H9 (cell line): ENCODE results near the gene BPIFB2. TPM values are rescaled to one million over a fixed set of nuclear protein-coding genes. Genes with fewer than 3 reads are reported as not detected.

Experiments
- DNase-seq: peaks from one replicate; pipeline ENCODE4 v3.0.0-alpha.2; 2017
- H2AFZ ChIP-seq: one replicate; pipeline ENCODE4 v1.6.1; 2013; ENCODE audit warnings: mild to moderate bottlenecking, low read length, control low read depth, moderate library complexity
- H2AK5ac ChIP-seq: 2 replicates; pipeline ENCODE4 v1.6.1; 2013; ENCODE audit warnings: low read length, control low read depth, mixed read lengths; ENCODE audit not compliant: insufficient read length
- H2BK120ac ChIP-seq: one replicate; pipeline ENCODE4 v1.6.1; 2013; ENCODE audit warnings: low read depth, mild to moderate bottlenecking, low read length, control low read depth, inconsistent platforms; ENCODE audit not compliant: poor library complexity, severe bottlenecking
- H2BK12ac ChIP-seq: 2 replicates; pipeline ENCODE4 v1.6.1; 2013; ENCODE audit warnings: low read length, control low read depth, mixed read lengths, low read depth; ENCODE audit not compliant: insufficient read length
- H2BK15ac ChIP-seq: 2 replicates; pipeline ENCODE4 v1.6.1; 2013; ENCODE audit warnings: low read depth, low read length, control low read depth
- H2BK20ac ChIP-seq: one replicate; pipeline ENCODE4 v1.6.1; 2013; ENCODE audit warnings: low read depth, mild to moderate bottlenecking, low read length, control low read depth, inconsistent platforms; ENCODE audit not compliant: poor library complexity, severe bottlenecking
- H2BK5ac ChIP-seq: 2 replicates; pipeline ENCODE4 v1.6.1; 2013; ENCODE audit warnings: low read length, control low read depth, mixed read lengths; ENCODE audit not compliant: insufficient read length
- H3K14ac ChIP-seq: 2 replicates; pipeline ENCODE4 v1.6.1; 2013; ENCODE audit warnings: low read length, control low read depth; ENCODE audit not compliant: insufficient read depth
- H3K18ac ChIP-seq: 2 replicates; pipeline ENCODE4 v1.6.1; 2013; ENCODE audit warnings: low read depth, mild to moderate bottlenecking, mixed read lengths, low read length, control low read depth; ENCODE audit not compliant: insufficient read length
- H3K23ac ChIP-seq: 2 replicates; pipeline ENCODE4 v1.6.1; 2013; ENCODE audit warnings: low read length, control low read depth, mixed read lengths, low read depth; ENCODE audit not compliant: insufficient read length
- H3K23me2 ChIP-seq: 2 replicates; pipeline ENCODE4 v1.6.1; 2013; ENCODE audit warnings: low read depth, mild to moderate bottlenecking, mixed read lengths, low read length, control low read depth; ENCODE audit not compliant: insufficient read length, poor library complexity, severe bottlenecking
- H3K27ac ChIP-seq: 2 replicates; pipeline ENCODE4 v1.5.1; 2013; ENCODE audit warnings: low read length, control low read depth, mixed read lengths, low read depth; ENCODE audit not compliant: insufficient read length
- H3K27me3 ChIP-seq: 2 replicates; pipeline ENCODE4 v1.6.1; 2013; ENCODE audit warnings: low read length, control low read depth, inconsistent platforms; ENCODE audit not compliant: insufficient read depth
- H3K4ac ChIP-seq: 2 replicates; pipeline ENCODE4 v1.6.1; 2013; ENCODE audit warnings: low read depth, mild to moderate bottlenecking, control low read depth, inconsistent platforms, low read length, moderate library complexity
- H3K4me1 ChIP-seq: 2 replicates; pipeline ENCODE4 v1.6.1; 2013; ENCODE audit warnings: low read length, control low read depth, inconsistent platforms; ENCODE audit not compliant: insufficient read depth
- H3K4me2 ChIP-seq: 2 replicates; pipeline ENCODE4 v1.6.1; 2013; ENCODE audit warnings: low read length, control low read depth, mixed read lengths; ENCODE audit not compliant: insufficient read length, insufficient read depth
- H3K56ac ChIP-seq: 2 replicates; pipeline ENCODE4 v1.6.1; 2013; ENCODE audit warnings: low read depth, mild to moderate bottlenecking, mixed read lengths, low read length, control low read depth; ENCODE audit not compliant: insufficient read length
- H3K79me1 ChIP-seq: 2 replicates; pipeline ENCODE4 v1.6.1; 2013; ENCODE audit warnings: low read depth, mild to moderate bottlenecking, moderate library complexity, low read length, control low read depth, inconsistent platforms; ENCODE audit not compliant: insufficient read depth, poor library complexity, severe bottlenecking
- H3K79me2 ChIP-seq: 2 replicates; pipeline ENCODE4 v1.6.1; 2013; ENCODE audit warnings: low read length, control low read depth, inconsistent platforms; ENCODE audit not compliant: insufficient read depth
- H3K9ac ChIP-seq: 2 replicates; pipeline ENCODE4 v1.6.1; 2013; ENCODE audit warnings: low read length, control low read depth, mixed read lengths; ENCODE audit not compliant: insufficient read length; ENCODE audit errors: extremely low read depth
- H3K9me3 ChIP-seq: one replicate; pipeline ENCODE4 v1.6.1; 2013; ENCODE audit warnings: low read depth, low read length, inconsistent platforms; ENCODE audit not compliant: control insufficient read depth
- H3T11ph ChIP-seq: one replicate; pipeline ENCODE4 v1.6.1; 2013; ENCODE audit warnings: mild to moderate bottlenecking, low read length, control low read depth, inconsistent platforms
- H4K20me1 ChIP-seq: one replicate; pipeline ENCODE4 v1.6.1; 2013; ENCODE audit not compliant: control insufficient read depth, insufficient read length, insufficient read depth
- H4K5ac ChIP-seq: 2 replicates; pipeline ENCODE4 v1.6.1; 2013; ENCODE audit warnings: low read depth, mild to moderate bottlenecking, mixed read lengths, low read length, control low read depth; ENCODE audit not compliant: insufficient read length
- H4K8ac ChIP-seq: replicated peaks from 2 replicates; pipeline ENCODE4 v1.6.1; 2013; ENCODE audit warnings: low read length, control low read depth, mixed read lengths, low read depth; ENCODE audit not compliant: insufficient read length
- H4K91ac ChIP-seq: 2 replicates; pipeline ENCODE4 v1.6.1; 2013; ENCODE audit warnings: low read depth, mild to moderate bottlenecking, moderate library complexity, mixed read lengths, low read length, control low read depth; ENCODE audit not compliant: insufficient read length
- H3K27ac Mint-ChIP-seq, 3 experiments: 2 replicates in 2 of 3; 3 replicates in 1 of 3; pipeline ENCODE4 v1.8.0; 2020 to 2021; ENCODE audit warnings: mixed read lengths in 3 of 3, mild to moderate bottlenecking in 1 of 3, moderate library complexity in 1 of 3
- H3K27me3 Mint-ChIP-seq: 2 replicates; pipeline ENCODE4 v1.8.0; 2021; ENCODE audit warnings: low read depth, mild to moderate bottlenecking, moderate library complexity, mixed read lengths
- H3K36me3 Mint-ChIP-seq, 3 experiments: 2 replicates in 2 of 3; 3 replicates in 1 of 3; pipeline ENCODE4 v1.8.0; 2020 to 2021; ENCODE audit warnings: low read depth in 3 of 3, mixed read lengths in 3 of 3; ENCODE audit not compliant: insufficient read depth in 1 of 3
- H3K4me1 Mint-ChIP-seq, 2 experiments: 2 replicates each; pipeline ENCODE4 v1.8.0; 2020; ENCODE audit warnings: mixed read lengths in 2 of 2
- H3K4me3 Mint-ChIP-seq, 2 experiments: 2 replicates in 1 of 2; 3 replicates in 1 of 2; pipeline ENCODE4 v1.8.0; 2020 to 2021; ENCODE audit warnings: mild to moderate bottlenecking in 2 of 2, mixed read lengths in 2 of 2, moderate library complexity in 1 of 2
- H3K9me3 Mint-ChIP-seq, 2 experiments: 2 replicates in 1 of 2; 3 replicates in 1 of 2; pipeline ENCODE4 v1.8.0; 2020; ENCODE audit warnings: mild to moderate bottlenecking in 2 of 2, mixed read lengths in 2 of 2, moderate library complexity in 1 of 2
- CTCF ChIP-seq: fragments of 200-600 bp; sonication (generic); conservative IDR thresholded peaks from 3 replicates; pipeline ENCODE4 v1.8.0; 2021; ENCODE audit warnings: antibody characterized with exemption, mild to moderate bottlenecking
- WGBS: extraction: QIAGEN DNeasy Blood & Tissue Kit; methylation state at CpG from one replicate; pipeline ENCODE4 v1.1.7; 2013; ENCODE audit warnings: missing lambda C conversion rate, low lambda C conversion rate, mixed read lengths; ENCODE audit not compliant: insufficient read length; ENCODE audit errors: extremely low coverage; 5-methylcytosine and 5-hydroxymethylcytosine counted together
- total RNA-seq: library from RNA; stranded (reverse); gene quantifications from 2 replicates; pipeline ENCODE4 v1.2.1, GENCODE V29; 2021

Gene BPIFB2
- total RNA-seq, 1 experiment from 2014 or later, result not detected

DNA sequence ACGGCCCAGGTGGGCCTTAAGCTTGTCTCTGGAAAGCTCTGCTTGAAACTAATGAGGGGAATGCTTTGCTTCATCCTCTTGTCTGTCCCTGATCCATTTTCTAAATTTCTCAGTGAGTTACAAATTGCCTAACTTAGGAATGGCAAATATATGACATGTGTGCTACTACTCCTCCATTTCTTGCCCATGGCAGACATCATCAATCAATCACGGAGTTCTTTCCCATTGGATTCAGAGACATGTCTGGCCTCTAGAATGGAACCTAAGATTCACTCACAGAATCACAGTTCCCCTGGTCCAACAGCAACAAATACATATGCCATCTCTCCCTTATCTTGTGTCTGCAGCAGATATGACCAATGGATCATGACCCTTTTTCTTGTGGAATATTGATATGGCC, 65.3 kb downstream of the BPIFB2 start:
- H2AFZ ChIP-seq, result no peak overlapping the region
- no peak for DNase-seq
- no CpG with 5 or more reads among the region's 2 CpGs for WGBS
- H3K36me3 Mint-ChIP-seq, result no peaks in the 10 kb centered on the region
- no peaks in the 10 kb centered on the region for H3K9me3 ChIP-seq
- no peaks in the 10 kb centered on the region for H3K4me1 ChIP-seq
- no peak overlapping the region for H3K4me3 Mint-ChIP-seq
- H4K91ac ChIP-seq, result no peak overlapping the region
- H4K5ac ChIP-seq, result no peak overlapping the region
- peaks cover 0 to 3% of the 10 kb centered on the region in 2 experiments; a peak in 1 of 4 replicates for H3K4me1 Mint-ChIP-seq
- no peak overlapping the region for H3K4ac ChIP-seq
- no peak overlapping the region for H3K18ac ChIP-seq
- H3K23me2 ChIP-seq, result no peaks in the 10 kb centered on the region
- no peak overlapping the region for H3K4me2 ChIP-seq
- H2AK5ac ChIP-seq, result no peak overlapping the region
- H3K27ac Mint-ChIP-seq, result no peak overlapping the region
- no peak overlapping the region for H2BK20ac ChIP-seq
- no peak overlapping the region for H2BK12ac ChIP-seq
- no peak overlapping the region for H2BK15ac ChIP-seq
- H2BK120ac ChIP-seq, result no peak overlapping the region
- no peaks in the 10 kb centered on the region for H3K27me3 ChIP-seq
- H3T11ph ChIP-seq, result no peak overlapping the region
- H4K8ac ChIP-seq, result no peak overlapping the region
- H3K56ac ChIP-seq, result no peak overlapping the region
- no peaks in the 10 kb centered on the region for H3K79me2 ChIP-seq
- peaks cover 15% of the 10 kb centered on the region for H3K27me3 Mint-ChIP-seq
- no peaks in the 10 kb centered on the region; a peak in 1 of 5 replicates for H3K9me3 Mint-ChIP-seq
- no peak overlapping the region for H3K27ac ChIP-seq
- no peak overlapping the region for H3K14ac ChIP-seq
- H2BK5ac ChIP-seq, result no peak overlapping the region
- no peak for TF ChIP-seq CTCF
- no peak overlapping the region for H3K9ac ChIP-seq
- H4K20me1 ChIP-seq, result peaks cover 2% of the 10 kb centered on the region
- H3K23ac ChIP-seq, result no peak overlapping the region
- no peaks in the 10 kb centered on the region for H3K79me1 ChIP-seq

Other genes starting within 250 kb of the BPIFB2 start
- gene DNMT3B, start 245.3 kb upstream of the BPIFB2 start, total RNA-seq, result 980 and 996 TPM in 2 replicates
- 286 and 289 TPM in 2 replicates for gene MAPRE1, start 187.8 kb upstream of the BPIFB2 start, total RNA-seq
- 0.09 TPM in 1 of 2 replicates, not detected in the other for gene EFCAB8, start 148.8 kb upstream of the BPIFB2 start, total RNA-seq
- not detected in 2 replicates for gene SUN5, start 3.3 kb upstream of the BPIFB2 start, total RNA-seq
- gene BPIFB6, start 23.9 kb downstream of the BPIFB2 start, total RNA-seq, result not detected in 2 replicates
- not detected in 2 replicates for gene BPIFB3, start 46.2 kb downstream of the BPIFB2 start, total RNA-seq
- not detected in 2 replicates for gene BPIFB4, start 71.9 kb downstream of the BPIFB2 start, total RNA-seq
- gene BPIFA2, start 160.5 kb downstream of the BPIFB2 start, total RNA-seq, result not detected in 2 replicates
- gene BPIFA3, start 209.6 kb downstream of the BPIFB2 start, total RNA-seq, result not detected in 2 replicates
- gene BPIFA1, start 228.3 kb downstream of the BPIFB2 start, total RNA-seq, result not detected in 2 replicates